Measurements from ENCODE around the gene RAP1A.
"Not testable (repeated sequence)": the region's sequence is repeated elsewhere in the genome, so short reads cannot be mapped to it uniquely, and the experiment has no call there.

Gene RAP1A

DNA sequence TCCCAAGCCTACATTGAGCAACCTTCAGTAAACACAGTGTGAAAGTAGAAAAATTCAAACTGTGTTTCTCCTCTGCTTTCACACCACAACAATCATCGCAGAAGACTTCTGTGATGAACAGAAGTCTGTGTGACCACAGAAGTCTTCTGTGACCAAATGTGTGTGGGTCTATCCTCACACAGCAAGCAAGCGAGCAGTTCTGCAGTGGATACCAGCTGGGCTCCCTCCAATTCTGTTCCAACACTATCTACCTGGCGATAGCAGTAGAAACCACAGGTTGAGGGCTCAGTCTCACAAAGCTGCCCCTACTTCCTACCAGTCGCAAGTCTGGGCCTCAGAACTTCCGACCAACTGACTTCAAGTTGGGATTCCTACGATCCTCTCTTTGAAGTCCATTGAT, 21.0 kb upstream of the RAP1A start:
- DNase-seq = no peak

DNA sequence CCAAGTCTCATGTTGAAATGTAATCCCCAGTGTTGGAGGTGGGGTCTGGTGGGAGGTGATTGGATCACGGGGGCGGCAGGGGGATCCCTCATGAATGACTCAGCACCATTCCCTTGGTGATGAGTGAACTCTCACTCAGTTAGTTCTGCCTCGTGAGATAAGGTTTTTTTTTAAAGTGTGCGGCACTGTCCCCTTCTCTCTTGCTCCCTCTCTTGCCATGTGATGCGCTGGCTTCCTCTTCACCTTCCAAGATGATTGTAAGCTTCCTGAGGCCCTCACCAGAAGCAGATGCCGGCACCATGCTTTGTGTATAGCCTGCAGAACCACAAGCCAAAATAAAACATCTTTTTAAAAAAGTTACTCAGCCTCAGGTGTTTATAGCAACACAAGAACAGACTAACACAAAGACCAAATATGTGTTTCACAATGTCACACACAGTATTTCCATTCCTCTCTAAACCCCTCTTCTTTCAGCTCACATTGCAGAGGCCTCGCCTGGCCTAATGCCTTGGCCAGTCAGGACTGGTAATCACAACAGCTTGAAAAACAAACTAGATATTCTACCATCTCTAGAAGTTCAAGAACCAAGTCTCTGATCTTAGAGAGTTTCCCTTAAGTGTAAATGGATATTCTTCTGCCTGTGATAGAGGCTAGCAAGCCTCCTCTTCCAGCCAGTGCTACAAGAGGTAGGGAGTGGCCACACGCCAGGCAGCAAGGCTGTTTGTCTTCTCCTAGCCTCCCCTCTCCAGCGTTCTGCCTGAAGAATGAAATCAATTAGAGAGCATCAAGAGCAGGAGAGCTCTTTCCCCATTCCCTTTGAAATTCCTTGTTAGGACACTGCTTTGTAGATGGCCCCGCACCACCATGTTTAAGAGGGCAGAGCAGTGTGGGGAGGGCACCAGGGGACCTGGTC, 19.6 kb upstream of the RAP1A start:
- DNase-seq = peak; percentile 44

DNA sequence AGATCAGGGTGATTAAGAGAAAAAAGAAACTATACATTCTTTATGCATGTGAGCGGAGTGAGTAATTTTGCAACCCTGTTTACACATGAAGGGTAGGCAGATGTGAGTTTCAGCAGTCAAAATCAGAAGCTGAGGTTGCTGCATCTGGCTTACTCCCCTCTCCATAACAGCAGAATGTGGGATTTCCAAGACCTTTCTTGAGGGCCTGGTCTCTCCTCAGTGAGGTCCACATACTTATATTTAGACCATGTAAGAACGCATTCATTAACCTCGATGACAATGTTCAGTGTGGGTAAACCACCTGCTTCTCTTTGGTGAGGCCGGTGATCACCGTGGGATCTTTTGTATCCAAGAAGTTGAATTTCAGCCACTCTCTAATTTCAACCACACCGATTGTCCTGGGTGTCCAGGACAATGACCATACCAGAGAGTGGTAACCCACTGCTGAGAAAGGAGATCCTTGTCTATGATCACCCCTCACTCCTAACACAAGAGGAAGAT, 18.7 kb upstream of the RAP1A start:
- DNase-seq = no peak

DNA sequence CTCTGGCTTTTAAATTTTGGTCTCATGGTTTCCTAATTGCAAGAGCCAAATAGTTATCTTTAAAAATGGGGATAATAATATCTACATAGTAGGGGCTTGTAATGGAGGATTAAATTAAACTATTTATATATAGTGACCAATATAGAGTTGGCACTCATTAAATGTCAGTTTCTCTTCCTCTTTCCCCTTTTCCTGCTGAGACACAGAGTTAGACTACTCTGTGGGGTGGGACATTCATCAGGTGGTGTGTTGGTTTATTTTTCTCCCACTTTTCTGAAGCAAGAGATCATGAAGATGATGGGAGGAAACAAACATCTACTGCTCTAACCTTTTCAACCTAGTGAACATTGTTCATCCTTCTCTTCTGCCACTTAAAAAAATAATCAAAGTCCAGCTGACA, 17.3 kb upstream of the RAP1A start:
- no peak for DNase-seq

DNA sequence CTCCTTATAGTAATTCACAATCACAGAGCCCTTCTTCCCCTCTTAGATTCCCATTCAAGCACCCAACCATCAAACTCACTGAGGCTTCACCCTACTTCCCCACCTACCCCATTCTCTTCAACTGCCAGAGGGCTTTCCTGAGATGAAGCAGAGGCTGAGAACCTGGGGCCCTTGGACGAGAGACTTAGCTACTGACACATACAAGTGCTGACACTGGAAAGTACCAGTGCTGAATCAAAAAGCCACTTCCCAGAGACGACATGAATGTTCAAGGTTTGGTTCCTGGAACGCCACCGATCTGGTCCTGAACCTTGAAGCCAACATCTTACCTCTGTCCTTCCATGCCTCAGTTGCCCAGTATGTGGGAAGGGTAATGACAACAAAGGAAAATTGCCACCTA, 16.6 kb upstream of the RAP1A start:
- DNase-seq = peak; percentile 38

DNA sequence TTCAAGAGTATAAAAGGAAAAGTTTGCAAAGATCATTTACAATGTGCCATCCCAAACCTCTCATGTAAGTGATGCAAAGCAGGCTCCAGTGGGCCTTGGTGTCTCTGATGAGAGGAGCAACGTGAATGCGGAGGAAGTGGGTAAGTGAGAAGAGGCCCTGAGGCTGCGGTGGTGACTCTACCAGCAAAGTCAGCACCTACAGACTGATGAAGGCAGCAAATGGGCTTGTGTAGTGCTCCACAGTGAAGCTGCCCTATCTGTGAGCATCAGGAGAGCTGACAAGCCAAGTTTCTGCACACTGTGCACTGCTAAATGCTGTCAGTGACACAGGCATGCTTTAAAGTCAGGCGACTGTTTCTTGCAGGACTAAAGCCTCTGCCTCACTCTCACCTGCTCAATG, 15.6 kb upstream of the RAP1A start:
- peak; percentile 64 for DNase-seq

DNA sequence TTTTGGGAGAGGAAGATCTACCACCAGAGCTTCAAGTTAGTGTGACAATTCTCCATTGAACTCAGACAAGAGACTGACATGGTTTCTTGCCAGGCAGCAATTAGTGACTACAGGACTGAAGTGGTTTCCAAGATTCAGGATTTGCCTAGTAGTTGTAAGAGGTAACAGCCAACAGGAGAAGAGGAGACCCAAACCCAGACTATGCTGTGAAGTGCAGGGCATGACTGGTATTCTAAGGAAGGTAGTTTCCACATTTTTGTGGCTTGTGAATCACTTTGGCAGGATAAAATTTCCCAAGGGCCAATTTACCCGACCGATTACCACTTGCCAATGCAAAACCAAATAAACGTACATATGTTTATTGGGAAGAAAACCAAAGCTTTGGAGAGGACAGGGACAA, 14.7 kb upstream of the RAP1A start:
- DNase-seq = no peak

DNA sequence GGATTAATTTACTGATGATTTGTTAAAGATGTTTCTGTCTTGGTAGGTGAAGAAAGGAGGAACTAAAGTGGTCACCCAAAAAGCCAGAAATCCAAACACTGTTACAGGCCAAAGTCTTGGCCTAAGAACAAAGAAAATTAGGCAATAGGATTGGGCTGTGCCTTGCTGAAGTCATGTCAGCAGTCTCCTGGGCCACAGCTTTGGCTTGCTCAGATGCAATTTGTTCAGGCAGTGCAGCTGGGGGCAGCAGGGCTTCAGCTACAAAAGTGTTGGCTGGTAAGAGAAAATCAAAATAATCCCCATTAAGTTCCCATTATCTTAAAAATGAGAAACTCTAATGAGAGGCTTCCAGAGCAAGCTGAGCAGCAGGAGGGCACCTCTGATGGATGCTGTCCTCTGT, 14.0 kb upstream of the RAP1A start:
- no peak for DNase-seq

DNA sequence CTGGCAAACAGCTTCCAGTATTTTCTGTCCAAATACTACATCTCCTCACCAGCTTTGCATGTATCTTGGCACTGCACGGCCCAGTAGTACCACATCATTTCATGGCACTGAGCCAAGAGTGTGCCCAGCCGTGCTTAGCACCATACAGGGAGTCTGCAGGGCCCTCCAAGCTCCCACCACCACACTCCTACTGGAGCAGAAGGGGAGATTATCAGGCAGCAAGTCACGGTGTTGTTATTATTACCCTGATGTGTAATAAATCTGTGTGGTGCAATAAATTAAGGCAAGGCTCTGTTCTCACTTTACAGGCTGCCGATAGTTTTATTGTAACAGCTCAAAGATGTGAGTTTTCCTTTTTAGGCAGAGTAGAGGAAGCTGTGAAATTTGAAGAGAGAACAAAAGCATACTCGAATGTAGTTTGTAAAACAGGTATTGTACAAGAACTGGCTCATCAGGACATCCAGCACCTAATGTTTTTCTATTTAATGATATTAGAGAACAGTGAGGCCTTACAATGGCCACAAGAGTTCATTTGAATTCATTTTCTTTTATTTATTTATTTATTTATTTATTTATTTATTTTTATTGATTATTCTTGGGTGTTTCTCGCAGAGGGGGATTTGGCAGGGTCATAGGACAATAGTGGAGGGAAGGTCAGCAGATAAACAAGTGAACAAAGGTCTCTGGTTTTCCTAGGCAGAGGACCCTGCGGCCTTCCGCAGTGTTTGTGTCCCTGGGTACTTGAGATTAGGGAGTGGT, 13.0 kb upstream of the RAP1A start:
- not testable (repeated sequence) for DNase-seq

DNA sequence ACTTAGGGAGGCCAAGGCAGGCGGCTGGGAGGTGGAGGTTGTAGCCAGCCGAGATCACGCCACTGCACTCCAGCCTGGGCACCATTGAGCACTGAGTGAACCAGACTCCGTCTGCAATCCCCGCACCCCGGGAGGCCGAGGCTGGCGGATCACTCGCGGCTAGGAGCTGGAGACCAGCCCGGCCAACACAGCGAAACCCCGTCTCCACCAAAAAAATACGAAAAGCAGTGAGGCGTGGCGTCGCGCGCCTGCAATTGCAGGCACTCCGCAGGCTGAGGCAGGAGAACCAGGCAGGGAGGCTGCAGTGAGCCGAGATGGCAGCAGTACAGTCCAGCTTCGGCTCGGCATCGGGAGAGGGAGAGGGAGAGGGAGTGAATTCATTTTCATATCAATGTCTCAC, 11.1 kb upstream of the RAP1A start:
- DNase-seq = not testable (repeated sequence)

DNA sequence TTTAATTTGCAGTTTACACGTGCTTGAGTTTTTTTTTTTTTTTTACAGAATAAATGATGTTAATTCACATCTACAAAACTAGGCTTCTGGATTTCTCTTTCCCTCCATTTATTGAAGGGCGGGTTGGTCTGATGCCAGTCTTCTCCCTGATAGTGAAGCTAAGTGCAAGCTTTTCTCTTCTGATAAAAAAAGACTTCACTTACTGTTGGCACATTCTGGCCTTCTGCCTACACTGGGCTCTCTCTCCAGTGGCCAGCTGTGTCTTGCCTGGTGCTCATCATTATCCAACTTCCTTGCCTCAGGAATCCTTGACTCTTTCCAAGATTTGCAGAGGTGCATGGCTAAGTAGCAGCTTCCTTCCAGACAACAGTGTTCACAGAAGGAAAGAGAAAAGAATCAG, 7.6 kb upstream of the RAP1A start:
- no peak for DNase-seq

DNA sequence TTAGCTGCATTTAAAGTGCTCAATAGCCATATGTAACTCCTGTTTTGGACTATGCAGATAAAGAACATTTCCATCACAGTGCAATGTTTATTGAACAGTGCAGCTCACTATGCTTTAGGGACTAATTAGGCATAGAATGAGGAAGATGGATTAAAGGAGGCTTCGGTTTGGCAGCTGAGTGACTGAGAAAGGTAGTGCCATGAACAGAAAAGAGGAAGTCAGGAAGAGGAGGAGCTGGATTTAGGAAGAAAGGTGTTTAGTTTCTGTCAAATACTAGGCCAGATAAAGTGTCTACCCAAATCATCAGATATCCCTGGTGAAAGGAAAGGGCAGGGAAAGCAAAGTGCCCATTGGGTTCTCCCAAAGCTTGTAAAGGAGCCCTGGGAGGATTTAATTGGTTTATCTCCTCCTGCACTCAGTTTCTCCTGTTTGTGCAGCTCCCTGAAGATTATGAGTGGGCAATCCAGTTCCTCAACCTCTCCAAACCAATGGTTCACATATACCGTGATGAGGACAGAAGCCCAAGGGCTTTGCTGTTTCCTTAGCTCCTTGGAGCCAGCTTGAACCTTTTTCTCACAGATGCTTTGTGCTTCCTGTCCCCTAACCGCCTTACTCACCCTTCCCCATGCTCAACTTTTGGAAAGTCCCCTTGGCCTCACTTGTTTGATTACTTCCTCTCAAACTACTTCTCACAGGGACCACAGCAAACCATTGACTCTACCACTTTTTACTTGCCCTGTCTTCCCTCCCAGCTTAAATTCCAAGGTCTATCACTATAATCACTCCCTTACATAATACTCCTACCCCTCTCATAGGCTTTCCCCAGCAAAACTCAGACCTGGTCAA, 3.5 kb upstream of the RAP1A start:
- DNase-seq = no peak

DNA sequence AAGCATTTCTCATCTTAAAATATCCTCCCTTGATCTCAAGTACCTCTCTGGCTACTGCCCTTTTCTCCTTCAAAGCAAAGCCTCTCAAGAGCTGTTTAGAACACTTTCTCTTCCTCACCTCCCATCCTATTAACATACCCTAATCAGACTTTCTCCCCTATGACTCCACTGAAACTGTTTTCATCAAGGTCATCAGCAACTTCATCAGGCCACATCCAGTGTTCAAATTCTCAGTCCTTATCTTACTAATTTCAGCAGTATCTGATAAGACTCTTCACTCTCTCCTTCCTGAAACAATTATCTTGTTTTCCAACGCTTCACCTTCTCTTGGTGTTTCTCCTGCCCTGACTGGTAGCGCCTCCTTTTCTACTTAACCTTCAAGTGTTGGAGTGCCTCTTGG, 1.5 kb upstream of the RAP1A start:
- no peak for DNase-seq

DNA sequence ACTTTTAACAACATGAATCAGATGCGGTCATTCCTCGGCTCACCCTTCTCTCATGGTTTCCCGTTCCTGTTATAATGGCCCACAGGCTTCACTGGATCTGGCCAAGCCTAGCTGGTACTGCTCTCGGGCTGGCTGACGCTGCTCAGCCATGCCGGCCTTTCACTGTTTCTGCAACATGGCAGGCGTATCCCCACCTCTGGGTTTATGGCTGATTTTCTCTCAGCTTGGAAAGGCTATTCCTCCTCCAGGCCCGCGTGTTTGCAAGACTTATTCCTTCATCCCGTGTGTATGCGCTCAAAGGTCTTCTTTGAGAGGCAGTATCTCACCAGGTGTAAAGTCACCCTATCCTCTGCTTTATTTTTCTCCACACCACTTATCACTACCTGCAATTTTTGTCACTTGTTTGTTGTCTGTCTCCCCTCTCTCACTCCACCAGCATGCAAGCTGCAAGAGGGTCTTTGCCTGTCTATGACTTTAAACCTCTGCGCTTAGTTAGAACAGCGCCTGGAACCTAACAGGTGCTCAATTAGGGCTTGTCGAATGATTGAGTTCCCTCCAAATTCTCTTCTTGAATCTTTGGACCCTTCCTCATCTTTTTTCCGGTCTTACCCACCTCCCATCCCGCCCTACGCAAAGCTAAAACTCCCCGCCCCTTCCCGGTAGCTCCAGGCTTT, 491 bp upstream of the RAP1A start:
- DNase-seq = no peak

DNA sequence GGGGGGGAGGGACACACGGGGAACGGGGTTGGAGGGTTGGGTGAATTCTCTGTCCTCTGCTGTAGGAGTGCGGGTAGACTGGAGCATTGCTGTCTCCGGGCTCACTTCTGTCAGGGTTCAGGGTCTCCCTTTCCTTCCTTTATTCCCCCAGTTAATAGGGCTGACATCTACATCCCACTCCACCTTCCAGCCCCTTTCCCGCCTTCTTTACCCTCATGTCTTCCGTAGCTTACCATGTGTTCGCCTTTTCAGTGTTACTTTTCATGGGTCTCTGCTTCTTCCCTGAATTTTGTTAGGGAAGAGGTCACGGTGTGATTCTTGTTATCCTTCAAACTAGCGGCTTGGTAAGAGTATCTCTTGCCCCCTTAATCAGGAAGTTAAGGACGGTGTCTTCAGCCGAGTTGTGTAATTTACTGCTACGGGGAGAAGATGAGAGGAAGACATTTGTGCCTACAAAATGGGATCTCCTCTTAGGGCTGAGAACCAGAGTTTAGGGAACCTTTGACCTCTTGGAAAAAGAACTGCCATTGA, 917 bp downstream of the RAP1A start:
- no peak for DNase-seq

DNA sequence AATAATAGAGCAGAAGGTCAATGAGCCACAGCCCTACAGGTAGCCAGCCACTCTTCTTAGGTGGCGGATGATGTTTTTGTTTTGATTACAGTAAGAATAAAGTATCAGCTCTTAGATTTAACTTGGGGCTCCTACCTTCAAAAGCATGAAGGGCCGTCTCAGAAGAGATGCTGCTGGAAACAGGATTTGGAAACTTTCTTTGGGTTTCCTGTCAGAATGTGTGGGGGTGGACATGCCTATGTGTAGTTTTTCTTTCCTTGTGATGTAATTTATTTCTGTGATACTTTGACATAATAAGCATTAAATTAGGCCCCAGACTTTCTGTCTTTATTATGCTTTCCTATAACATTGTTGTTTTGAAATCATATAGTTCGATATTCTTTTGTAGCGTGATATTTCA, 1.5 kb downstream of the RAP1A start:
- no peak for DNase-seq

DNA sequence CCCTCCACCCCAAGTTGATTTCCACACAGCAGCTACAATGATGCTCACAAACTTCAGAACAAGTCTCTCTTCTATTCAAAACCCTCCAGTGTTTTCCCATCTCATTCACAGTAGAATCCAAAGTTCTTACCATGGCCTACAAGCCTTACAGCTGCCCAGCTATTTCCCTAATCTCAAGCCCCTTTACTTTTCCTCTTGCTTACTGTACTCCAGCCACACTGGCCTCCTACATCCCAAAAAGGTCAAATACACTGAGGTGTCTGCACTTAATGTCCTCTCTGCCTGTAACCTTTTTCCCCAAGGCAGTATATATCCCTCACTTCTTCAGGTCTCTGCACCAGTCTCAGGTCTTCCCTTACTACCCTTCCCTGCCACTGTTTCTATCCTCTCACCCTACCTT, 2.6 kb downstream of the RAP1A start:
- no peak for DNase-seq

DNA sequence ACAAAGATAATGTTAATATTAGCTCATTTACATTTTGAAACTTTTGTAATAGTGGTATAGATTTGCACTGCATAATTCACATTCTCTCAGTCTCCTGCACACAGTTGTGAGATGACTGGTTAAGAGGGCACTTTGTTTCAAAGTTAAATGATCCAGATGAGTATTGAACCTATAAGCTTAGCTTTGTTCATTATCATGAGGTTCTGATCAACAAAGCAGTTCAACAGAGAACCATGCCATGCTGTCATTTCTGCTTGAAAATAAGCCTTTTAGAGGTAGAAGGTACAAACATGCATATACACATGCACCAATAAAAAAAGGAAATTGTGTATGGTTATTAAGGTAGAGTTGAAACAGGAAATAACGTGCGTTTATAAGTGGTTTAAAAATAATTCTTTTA, 4.8 kb downstream of the RAP1A start:
- DNase-seq = no peak

DNA sequence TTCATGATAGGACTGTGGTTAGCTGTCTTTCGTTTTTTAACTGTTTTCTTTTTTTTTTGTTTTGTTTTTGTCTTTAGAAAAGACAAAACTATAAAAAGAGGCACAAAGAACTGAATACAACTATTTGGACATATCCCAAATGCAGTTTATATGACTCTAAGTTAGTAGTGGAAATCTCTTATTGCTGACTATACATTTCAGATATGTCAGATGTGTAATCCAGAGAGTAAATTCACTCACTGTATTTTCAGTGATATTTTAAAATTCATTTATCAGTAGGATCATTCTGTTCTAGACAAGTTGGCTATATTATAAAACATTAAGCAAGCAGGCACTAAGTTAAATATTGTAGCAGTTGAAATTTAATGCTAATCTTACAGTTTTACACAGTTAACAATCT, 5.7 kb downstream of the RAP1A start:
- DNase-seq = no peak

DNA sequence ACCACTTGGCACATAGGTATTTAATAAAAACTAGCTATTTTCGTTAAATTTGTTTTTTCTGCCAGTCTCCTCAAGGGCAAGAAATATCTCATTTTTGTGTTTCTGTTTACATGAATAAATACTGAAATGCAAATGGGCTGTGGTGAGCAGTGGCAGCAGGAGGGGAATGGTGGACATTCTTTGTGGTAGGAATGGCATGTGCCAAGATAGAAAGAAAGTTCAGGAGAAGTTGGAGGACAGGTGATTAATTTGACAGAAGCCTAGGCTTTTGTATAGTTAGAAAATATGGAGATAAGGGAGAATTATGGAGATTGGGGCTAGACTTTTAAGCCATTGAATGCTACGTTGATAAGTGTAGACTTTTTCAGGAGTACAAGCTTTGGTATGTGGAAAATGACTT, 8.6 kb downstream of the RAP1A start:
- DNase-seq = no peak

DNA sequence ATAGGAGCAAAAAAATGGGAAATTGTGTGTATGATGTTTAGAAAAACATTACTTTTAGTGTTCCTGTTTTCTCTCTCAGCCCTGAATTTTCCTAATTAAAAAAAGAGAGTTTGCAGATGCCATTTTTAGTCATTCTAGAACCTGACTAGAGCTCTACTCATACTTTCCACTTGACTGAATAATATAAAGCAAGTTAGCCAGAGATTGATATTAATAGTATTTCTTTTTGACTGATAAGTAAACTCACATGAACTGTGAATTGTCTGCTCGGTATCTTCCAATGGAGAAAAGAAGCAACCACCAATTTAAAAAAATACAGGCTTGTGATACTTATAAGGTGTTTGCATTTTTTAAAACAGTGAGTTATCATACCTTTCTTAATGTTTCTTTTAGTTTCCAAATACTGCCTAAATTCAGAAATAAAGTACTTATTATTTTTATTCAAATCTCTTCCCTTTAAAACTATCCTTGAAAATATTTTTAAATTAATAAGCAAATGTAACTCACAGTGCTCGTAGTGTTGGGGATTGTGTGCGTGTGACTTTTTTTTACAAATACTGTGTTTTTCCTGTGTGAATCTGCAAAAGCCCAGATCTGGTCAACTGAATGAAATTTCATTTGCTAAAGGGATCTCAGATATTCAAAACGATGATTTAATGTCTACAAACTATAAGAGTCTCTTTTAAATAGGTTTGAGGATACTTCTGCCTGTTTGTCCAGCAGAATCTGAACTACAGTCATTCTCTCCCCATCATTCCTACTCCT, 9.8 kb downstream of the RAP1A start:
- no peak for DNase-seq

DNA sequence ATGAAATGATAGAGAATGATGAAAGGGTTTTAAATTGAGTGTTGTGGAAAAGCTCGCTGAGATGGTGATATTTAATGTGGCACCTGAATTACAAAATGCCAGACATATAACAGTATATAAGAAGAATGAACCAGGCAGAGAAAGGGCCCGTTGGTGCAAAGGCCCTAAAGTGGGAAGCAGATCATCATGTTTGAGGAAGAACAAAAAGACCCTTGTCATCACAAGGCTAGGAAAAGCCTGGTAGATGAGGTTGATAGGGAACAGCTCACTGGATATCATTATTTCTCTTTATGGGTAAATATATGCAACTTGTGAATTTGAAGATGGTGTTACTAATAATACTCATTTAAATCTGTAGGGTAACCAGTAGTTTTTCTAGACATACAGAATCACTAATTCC, 11.0 kb downstream of the RAP1A start:
- no peak for DNase-seq

Data from stimulated activated CD4-positive, alpha-beta T cell treated with anti-CD3 and anti-CD28 coated beads, Interleukin-4, amount 100 ng/mL, for 1 hour (primary cell).